Erythroblast (primary cell): ENCODE data around the gene HDAC11.

Experiments
- GATA1 ChIP-seq: IDR thresholded peaks from 2 replicates; pipeline ENCODE4 v1.6.1; 2011; ENCODE audit warnings: low read depth, mild to moderate bottlenecking, control low read depth, low read length, moderate library complexity
- POLR2A ChIP-seq: IDR thresholded peaks from 2 replicates; pipeline ENCODE4 v1.6.1; 2011; ENCODE audit warnings: mild to moderate bottlenecking, low read length

DNA sequence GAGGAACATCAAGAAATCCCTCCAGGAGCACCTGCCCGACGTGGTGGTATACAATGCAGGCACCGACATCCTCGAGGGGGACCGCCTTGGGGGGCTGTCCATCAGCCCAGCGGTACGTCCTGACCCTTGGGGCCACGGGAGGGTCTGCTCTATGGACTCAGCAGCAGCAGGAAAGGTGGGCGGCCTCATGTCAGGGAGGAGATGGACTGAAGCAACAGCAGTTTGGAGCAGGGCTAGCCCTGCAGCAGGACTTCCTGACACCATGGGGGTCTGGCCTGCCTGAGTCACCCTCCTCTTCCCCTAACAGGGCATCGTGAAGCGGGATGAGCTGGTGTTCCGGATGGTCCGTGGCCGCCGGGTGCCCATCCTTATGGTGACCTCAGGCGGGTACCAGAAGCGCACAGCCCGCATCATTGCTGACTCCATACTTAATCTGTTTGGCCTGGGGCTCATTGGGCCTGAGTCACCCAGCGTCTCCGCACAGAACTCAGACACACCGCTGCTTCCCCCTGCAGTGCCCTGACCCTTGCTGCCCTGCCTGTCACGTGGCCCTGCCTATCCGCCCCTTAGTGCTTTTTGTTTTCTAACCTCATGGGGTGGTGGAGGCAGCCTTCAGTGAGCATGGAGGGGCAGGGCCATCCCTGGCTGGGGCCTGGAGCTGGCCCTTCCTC lies 24.2 kb downstream of the HDAC11 start:
- TF ChIP-seq POLR2A (no peak), GATA1 (no peak)
